Fibroblast of lung (primary cell): ENCODE measurements around the gene CORO7. TPM values are rescaled to one million over a fixed set of nuclear protein-coding genes. Genes with fewer than 3 reads are reported as not detected.
A peak's percentile ranks its signal among the peaks of the same experiment; 100 is the strongest.

Experiments used
- DNase-seq, 2 donors: peaks; one replicate each; pipeline versions ENCODE4 v3.0.0 to v3.0.0-alpha.2; 2010; ENCODE audit warnings: low read depth in 2 of 2
- H2AFZ ChIP-seq: 2 replicates; pipeline ENCODE4 v1.5.1; 2012; ENCODE audit warnings: low read length, control low read depth, inconsistent platforms
- H3K27ac ChIP-seq: 2 replicates; pipeline ENCODE4 v1.5.1; 2011; ENCODE audit warnings: low read length, control low read depth; ENCODE audit not compliant: insufficient read depth
- H3K27me3 ChIP-seq: 2 replicates; pipeline ENCODE4 v1.5.1; 2011; ENCODE audit warnings: mild to moderate bottlenecking, low read length; ENCODE audit not compliant: control insufficient read depth, insufficient read depth
- H3K36me3 ChIP-seq: 2 replicates; pipeline ENCODE4 v1.5.1; 2011; ENCODE audit warnings: low read length; ENCODE audit not compliant: control insufficient read depth, insufficient read depth
- H3K4me1 ChIP-seq: 2 replicates; pipeline ENCODE4 v1.5.1; 2011; ENCODE audit warnings: low read length; ENCODE audit not compliant: control insufficient read depth, insufficient read depth; ENCODE audit errors: extremely low read depth
- H3K4me2 ChIP-seq: 2 replicates; pipeline ENCODE4 v1.5.1; 2011; ENCODE audit warnings: low read length, control low read depth; ENCODE audit not compliant: insufficient read depth; ENCODE audit errors: extremely low read depth
- H3K4me3 ChIP-seq, 4 experiments: fragments of 200-600 bp in 1 of 4; sonication (generic) in 1 of 4; replicated peaks in 1 of 4; 2 replicates each; pipeline ENCODE4 v1.5.1; 2011 to 2016; ENCODE audit warnings: low read length in 4 of 4, low read depth in 3 of 4, mild to moderate bottlenecking in 3 of 4, control low read depth in 2 of 4, inconsistent platforms in 1 of 4, mixed read lengths in 1 of 4; ENCODE audit not compliant: insufficient read depth in 1 of 4; ENCODE audit errors: control extremely low read depth in 1 of 4
- H3K79me2 ChIP-seq: 2 replicates; pipeline ENCODE4 v1.5.1; 2012; ENCODE audit warnings: mild to moderate bottlenecking, low read length, inconsistent platforms; ENCODE audit not compliant: control insufficient read depth, insufficient read depth
- H3K9ac ChIP-seq: 2 replicates; pipeline ENCODE4 v1.5.1; 2011; ENCODE audit warnings: mild to moderate bottlenecking, low read length, control low read depth; ENCODE audit not compliant: insufficient read depth
- H3K9me3 ChIP-seq: 2 replicates; pipeline ENCODE4 v1.5.1; 2012; ENCODE audit warnings: low read depth, low read length; ENCODE audit not compliant: control insufficient read depth, insufficient read depth
- H4K20me1 ChIP-seq: 2 replicates; pipeline ENCODE4 v1.5.1; 2011; ENCODE audit warnings: low read length; ENCODE audit not compliant: control insufficient read depth, insufficient read depth; ENCODE audit errors: extremely low read depth
- CTCF ChIP-seq, 2 donors: IDR thresholded peaks in 1 of 2; conservative IDR thresholded peaks in 1 of 2; 1 replicate in 1 of 2; 2 replicates in 1 of 2; pipeline ENCODE4 v1.5.1; 2011 to 2012; ENCODE audit warnings: low read length in 2 of 2, control low read depth in 1 of 2, inconsistent platforms in 1 of 2, low read depth in 1 of 2, mild to moderate bottlenecking in 1 of 2
- EZH2 ChIP-seq: IDR thresholded peaks from 2 replicates; pipeline ENCODE4 v1.5.1; 2012; ENCODE audit warnings: low read length, control low read depth, mild to moderate bottlenecking; ENCODE audit errors: missing control alignments
- polyA plus RNA-seq, 2 donors: library from polyadenylated mRNA; depleted of rRNA in 1 of 2; stranded (reverse) in 1 of 2; unstranded in 1 of 2; fragments of >200 nt; gene quantifications; 2 replicates each; pipeline ENCODE4 v1.2.1, GENCODE V29; 2011 to 2012; ENCODE audit warnings: missing spikeins in 1 of 2
- total RNA-seq: library from RNA; depleted of rRNA; stranded (reverse); fragments of >200 nt; gene quantifications from 2 replicates; pipeline ENCODE4 v1.2.1, GENCODE V29; 2014

Gene CORO7
- total and polyA plus RNA-seq, 2 donors (not counting 1 experiment from before 2014, with no cell fraction given), result 6.1 to 11.1 TPM

- H3K4me3 ChIP-seq, result peak overlapping the region in 1 of 4 experiments; percentile 91
- peaks cover 84% of the 10 kb centered on the region for H3K79me2 ChIP-seq
- DNase-seq, result no peak
- peak overlapping the region; percentile 7 for H3K9ac ChIP-seq
- H3K4me2 ChIP-seq, result peak overlapping the region; percentile 25
- peaks cover 4% of the 10 kb centered on the region for H3K36me3 ChIP-seq
- H4K20me1 ChIP-seq, result no peaks in the 10 kb centered on the region
- no peak overlapping the region for H2AFZ ChIP-seq
- TF ChIP-seq CTCF (conservative IDR thresholded peaks at IDR 0.05 in 1 of 2, IDR thresholded peaks at IDR 0.05 in 1 of 2; ENCODE audit: low read depth in 1 of 2, low read length in 2 of 2) (no peak), EZH2 (no peak)
- no peak overlapping the region for H3K27ac ChIP-seq
- peaks cover 36% of the 10 kb centered on the region for H3K4me1 ChIP-seq
- no peaks in the 10 kb centered on the region for H3K9me3 ChIP-seq
- H3K27me3 ChIP-seq, result no peaks in the 10 kb centered on the region
Measured at GRCh38 chr16:4319454-4320421, 96.7 kb downstream of the CORO7 start.

DNA sequence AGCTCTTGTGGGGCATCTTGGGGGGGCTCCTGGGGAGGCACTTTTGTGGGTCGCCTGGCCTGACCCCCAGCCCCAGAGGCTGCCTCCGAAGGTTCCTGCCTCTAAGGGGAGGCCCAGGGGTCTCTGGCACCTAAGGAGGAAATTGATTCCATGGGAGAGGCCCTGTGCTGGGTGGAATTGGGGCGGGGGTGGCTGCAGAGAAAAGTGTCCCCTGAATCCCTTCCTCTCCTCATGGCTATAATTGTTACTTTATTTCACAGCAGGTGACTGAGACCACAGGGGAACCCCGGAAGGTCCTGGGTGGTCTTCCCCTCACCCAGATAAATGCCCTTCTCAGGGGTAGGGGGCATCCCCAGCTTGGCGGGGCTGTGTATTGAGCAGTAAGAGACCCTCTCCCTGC lies 97.4 kb downstream of the CORO7 start:
- peak overlapping the region in 3 of 4 experiments; percentile 21 to 94 (median 91) for H3K4me3 ChIP-seq
- no peak overlapping the region for H3K9ac ChIP-seq
- H3K4me1 ChIP-seq, result peaks cover 28% of the 10 kb centered on the region
- H3K27me3 ChIP-seq, result no peaks in the 10 kb centered on the region
- H3K9me3 ChIP-seq, result no peaks in the 10 kb centered on the region
- no peak overlapping the region for H2AFZ ChIP-seq
- TF ChIP-seq CTCF (conservative IDR thresholded peaks at IDR 0.05 in 1 of 2, IDR thresholded peaks at IDR 0.05 in 1 of 2; ENCODE audit: low read depth in 1 of 2, low read length in 2 of 2), result no peak
- TF ChIP-seq EZH2, result no peak
- peak overlapping the region; percentile 95 for H3K4me2 ChIP-seq
- no peaks in the 10 kb centered on the region for H4K20me1 ChIP-seq
- peaks cover 4% of the 10 kb centered on the region for H3K36me3 ChIP-seq
- no peak overlapping the region for H3K27ac ChIP-seq
- no peak for DNase-seq
- H3K79me2 ChIP-seq, result peaks cover 76% of the 10 kb centered on the region

- Histone ChIP-seq H3K27ac (peak overlapping the region; percentile 77), H3K4me2 (peak overlapping the region; percentile 95), H4K20me1 (no peaks in the 10 kb centered on the region), H3K79me2 (peaks cover 71% of the 10 kb centered on the region), H3K27me3 (no peaks in the 10 kb centered on the region), H3K4me1 (peaks cover 24% of the 10 kb centered on the region), H2AFZ (no peak overlapping the region), H3K9me3 (no peaks in the 10 kb centered on the region), H3K36me3 (peaks cover 4% of the 10 kb centered on the region), H3K9ac (no peak overlapping the region), H3K4me3 (peak overlapping the region in 3 of 4 experiments; percentile 21 to 94 (median 91))
- peak in 1 of 2 donors; percentile 60 for DNase-seq
- TF ChIP-seq EZH2, result no peak
- no peak for TF ChIP-seq CTCF (conservative IDR thresholded peaks at IDR 0.05 in 1 of 2, IDR thresholded peaks at IDR 0.05 in 1 of 2; ENCODE audit: low read depth in 1 of 2, low read length in 2 of 2)
Measured at GRCh38 chr16:4318451-4318910, 97.9 kb downstream of the CORO7 start.
